IgD-negative memory B cell (primary cell): ENCODE measurements around the gene ELF1. TPM values are rescaled to one million over a fixed set of nuclear protein-coding genes. Genes with fewer than 3 reads are reported as not detected.
"Not testable (repeated sequence)": the region's sequence is repeated elsewhere in the genome, so short reads cannot be mapped to it uniquely, and the experiment has no call there.

Experiments
- H3K27ac Mint-ChIP-seq, 3 donors: one replicate each; pipeline ENCODE4 v1.8.0; 2020 to 2022; ENCODE audit warnings: mild to moderate bottlenecking in 3 of 3, mixed read lengths in 3 of 3, moderate library complexity in 1 of 3
- H3K27me3 Mint-ChIP-seq: one replicate; pipeline ENCODE4 v1.8.0; 2021; ENCODE audit warnings: mixed read lengths
- H3K36me3 Mint-ChIP-seq: one replicate; pipeline ENCODE4 v1.8.0; 2020; ENCODE audit warnings: mild to moderate bottlenecking, mixed read lengths
- H3K4me1 Mint-ChIP-seq, 3 donors: one replicate each; pipeline ENCODE4 v1.8.0; 2020 to 2022; ENCODE audit warnings: mixed read lengths in 3 of 3, mild to moderate bottlenecking in 1 of 3
- H3K4me3 Mint-ChIP-seq, 4 donors: one replicate each; pipeline ENCODE4 v1.8.0; 2020 to 2022; ENCODE audit warnings: mild to moderate bottlenecking in 4 of 4, mixed read lengths in 4 of 4, moderate library complexity in 3 of 4
- H3K9me3 Mint-ChIP-seq, 3 donors: one replicate each; pipeline ENCODE4 v1.8.0; 2020 to 2021; ENCODE audit warnings: mixed read lengths in 3 of 3, mild to moderate bottlenecking in 1 of 3
- polyA plus RNA-seq: library from polyadenylated mRNA; unstranded; fragments of 300-500 nt; fragmentation: Illumina TruSeq; gene quantifications from one replicate; pipeline ENCODE4 v1.2.3, GENCODE V29; 2021

The ELF1 gene
- polyA plus RNA-seq, 1 donor from 2014 or later, result 148 TPM

DNA sequence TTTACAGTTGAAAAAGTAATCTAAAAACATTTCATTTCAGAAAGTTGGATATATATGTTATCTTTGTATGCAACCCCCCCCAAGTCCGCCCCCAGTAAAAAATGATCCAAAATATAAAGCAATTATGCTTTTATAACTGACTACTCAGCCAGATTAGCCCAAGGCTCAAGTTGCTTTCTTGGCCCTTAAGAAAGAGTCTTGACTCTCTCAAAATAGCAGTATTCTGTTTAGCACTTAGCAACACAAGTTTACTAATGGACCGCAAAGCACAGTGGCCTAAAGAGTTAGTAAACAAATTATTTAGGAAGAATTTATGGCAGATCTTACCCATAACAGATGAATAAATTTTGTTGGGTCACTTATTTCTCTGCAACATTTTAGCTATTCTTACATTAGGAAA, 86.9 kb downstream of the ELF1 start:
- Mint-ChIP-seq H3K9me3 (no peaks in the 10 kb centered on the region), H3K27me3 (no peaks in the 10 kb centered on the region), H3K36me3 (peaks cover 2% of the 10 kb centered on the region), H3K27ac (no peak overlapping the region), H3K4me3 (no peak overlapping the region), H3K4me1 (peaks cover 25 to 33% (median 25%) of the 10 kb centered on the region in 3 donors)

DNA sequence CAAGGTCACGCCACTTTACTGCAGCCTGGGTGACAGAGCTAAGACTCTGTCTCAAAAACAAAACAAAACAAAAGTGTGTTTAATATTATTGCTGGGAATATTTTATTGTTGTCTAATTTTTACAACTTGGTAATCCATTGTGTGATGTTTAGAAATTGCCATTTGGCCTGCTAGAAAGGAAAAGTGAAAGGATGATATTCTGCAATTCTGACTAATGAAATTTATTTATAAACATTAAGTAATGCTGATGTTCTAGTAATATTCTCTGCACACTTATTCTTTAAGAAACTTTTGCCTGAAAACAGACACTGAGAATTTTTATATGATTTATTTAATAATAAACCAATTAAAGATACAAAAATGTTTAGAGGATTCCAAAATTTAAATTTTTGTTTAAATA, 87.4 kb downstream of the ELF1 start:
- Mint-ChIP-seq H3K4me1 (peaks cover 25 to 33% (median 25%) of the 10 kb centered on the region in 3 donors), H3K4me3 (no peak overlapping the region), H3K27ac (no peak overlapping the region), H3K9me3 (no peaks in the 10 kb centered on the region), H3K36me3 (peaks cover 2% of the 10 kb centered on the region), H3K27me3 (no peaks in the 10 kb centered on the region)

DNA sequence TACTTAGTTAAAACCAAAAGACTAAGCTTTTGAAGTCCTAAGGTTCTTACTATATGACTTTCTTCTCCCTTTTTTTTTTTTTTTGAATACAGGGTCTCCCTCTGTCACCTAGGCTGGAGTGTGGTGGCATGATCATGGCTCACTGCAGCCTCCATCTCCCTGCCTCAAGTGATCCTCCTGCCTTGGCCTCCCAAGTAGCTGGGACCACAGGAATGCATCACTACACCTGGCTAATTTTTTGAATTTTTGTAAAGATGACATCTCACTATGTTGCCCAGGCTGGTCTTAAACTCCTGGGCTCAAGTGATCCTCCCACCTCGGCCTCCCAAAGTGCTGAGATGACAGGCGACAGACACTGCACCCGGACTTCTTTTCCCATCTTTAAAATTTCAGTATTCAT, 89.2 kb downstream of the ELF1 start:
- not testable (repeated sequence) for H3K4me3 Mint-ChIP-seq, H3K36me3 Mint-ChIP-seq, H3K27me3 Mint-ChIP-seq, H3K9me3 Mint-ChIP-seq
- Mint-ChIP-seq H3K4me1 (peaks cover 20 to 29% (median 25%) of the 10 kb centered on the region in 3 donors), H3K27ac (peak overlapping the region in 1 of 3 donors; percentile 95)

DNA sequence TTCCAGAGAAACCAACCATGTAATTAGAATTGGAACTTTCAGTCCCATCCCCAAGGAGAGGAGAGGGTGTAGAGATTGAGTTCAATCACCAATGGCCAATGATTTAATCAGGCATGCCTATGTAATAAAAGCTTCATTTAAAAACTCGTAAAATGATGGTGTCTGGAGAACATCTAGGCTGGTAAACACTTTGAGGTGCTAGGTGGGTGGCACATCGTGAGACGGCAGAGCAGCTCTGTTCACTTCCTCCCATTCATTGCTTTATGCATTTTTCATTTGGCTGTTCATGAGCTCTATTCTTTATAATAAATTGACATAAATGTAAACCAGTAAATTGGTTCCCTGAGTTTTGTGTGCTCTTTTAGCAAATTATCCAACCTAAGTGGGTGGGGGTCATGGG, 90.1 kb downstream of the ELF1 start:
- H3K27me3 Mint-ChIP-seq, result no peaks in the 10 kb centered on the region
- peaks cover 19 to 26% (median 22%) of the 10 kb centered on the region in 3 donors for H3K4me1 Mint-ChIP-seq
- H3K4me3 Mint-ChIP-seq, result peak overlapping the region in 1 of 4 donors; percentile 30
- peak overlapping the region; percentile 80 to 95 (median 83) for H3K27ac Mint-ChIP-seq
- no peaks in the 10 kb centered on the region for H3K9me3 Mint-ChIP-seq
- H3K36me3 Mint-ChIP-seq, result peaks cover 2% of the 10 kb centered on the region

DNA sequence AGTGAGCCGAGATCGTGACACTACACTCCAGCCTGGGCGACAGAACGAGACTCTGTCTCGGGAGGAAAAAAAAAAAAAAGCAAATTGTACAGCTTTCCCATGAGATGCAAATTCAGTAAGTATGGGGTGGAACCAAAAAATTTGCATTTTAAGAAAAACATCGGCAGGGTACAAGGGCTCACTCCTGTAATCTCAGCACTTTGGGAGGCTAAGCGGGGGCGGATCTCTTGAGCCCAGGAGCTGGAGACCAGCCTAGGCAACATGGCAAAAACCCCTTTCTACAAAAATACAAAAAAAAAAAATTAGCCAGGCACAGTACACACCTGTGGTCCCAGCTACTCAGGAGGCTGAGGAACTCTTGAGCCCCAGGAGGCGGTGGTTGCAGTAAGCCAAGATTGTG, 91.2 kb downstream of the ELF1 start:
- Mint-ChIP-seq H3K36me3 (peaks cover 2% of the 10 kb centered on the region), H3K4me1 (peaks cover 8 to 18% (median 12%) of the 10 kb centered on the region in 3 donors), H3K27me3 (no peaks in the 10 kb centered on the region), H3K4me3 (peak overlapping the region in 3 of 4 donors; percentile 8 to 57 (median 20)), H3K27ac (peak overlapping the region; percentile 67 to 95 (median 80)), H3K9me3 (no peaks in the 10 kb centered on the region)

DNA sequence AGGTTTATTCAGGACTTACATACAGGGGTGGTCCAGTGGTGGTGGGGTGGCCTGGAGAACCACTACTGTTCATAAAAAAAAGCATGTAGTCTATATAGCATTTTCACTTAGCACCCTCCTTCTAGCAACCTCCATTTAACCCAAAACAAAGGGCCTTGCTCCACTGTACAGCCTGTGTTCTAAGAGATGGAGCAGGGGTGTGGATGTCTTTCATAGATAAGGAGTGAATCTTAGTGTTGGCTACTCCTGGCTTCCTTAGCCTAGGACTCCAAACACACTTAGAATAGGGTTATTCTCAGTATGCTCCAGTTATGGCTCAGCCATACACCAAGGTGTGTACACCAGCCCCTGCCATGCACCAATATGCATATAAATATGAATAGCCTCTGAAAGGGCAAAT, 95.2 kb downstream of the ELF1 start:
- H3K4me3 Mint-ChIP-seq, result peak overlapping the region in 1 of 4 donors; percentile 98
- no peaks in the 10 kb centered on the region for H3K27me3 Mint-ChIP-seq
- H3K9me3 Mint-ChIP-seq, result no peaks in the 10 kb centered on the region
- H3K4me1 Mint-ChIP-seq, result peaks cover 16 to 33% (median 25%) of the 10 kb centered on the region in 3 donors
- no peaks in the 10 kb centered on the region for H3K36me3 Mint-ChIP-seq
- peak overlapping the region in 2 of 3 donors; percentile 10 to 35 for H3K27ac Mint-ChIP-seq

DNA sequence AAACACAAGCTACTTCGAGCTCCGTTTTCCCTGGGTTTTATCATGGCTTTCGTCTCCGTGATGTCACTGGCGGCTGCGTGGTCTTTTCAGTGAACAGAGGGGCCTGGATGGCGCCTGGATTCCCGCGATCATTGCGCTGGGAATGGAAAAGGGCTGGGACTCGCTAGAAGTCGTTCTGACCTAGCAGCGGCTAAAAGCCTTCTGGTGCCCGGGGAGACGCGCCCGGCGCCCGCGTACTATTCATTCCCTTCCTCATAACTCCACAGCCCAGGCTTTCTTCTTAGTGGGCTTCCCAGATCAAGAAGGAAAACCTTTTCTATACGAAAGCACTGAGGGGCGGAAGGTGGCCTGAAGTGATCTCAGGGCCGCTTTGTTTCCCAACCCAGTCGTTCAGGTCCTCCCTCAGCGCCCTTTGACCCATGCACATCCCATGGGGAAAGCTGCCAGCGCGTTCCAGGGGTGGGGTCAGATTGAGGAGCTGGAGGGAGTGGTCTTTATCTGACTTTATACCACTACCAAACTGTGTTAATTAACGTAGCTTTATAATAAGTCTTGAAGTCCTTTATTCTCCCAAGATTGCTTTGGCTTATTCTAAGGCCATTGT, 96.6 kb downstream of the ELF1 start:
- Mint-ChIP-seq H3K9me3 (no peaks in the 10 kb centered on the region), H3K4me3 (peak overlapping the region; percentile 44 to 98 (median 74)), H3K4me1 (peaks cover 11 to 22% (median 19%) of the 10 kb centered on the region in 3 donors), H3K27ac (peak overlapping the region in 1 of 3 donors; percentile 82), H3K27me3 (no peaks in the 10 kb centered on the region), H3K36me3 (peaks cover 1% of the 10 kb centered on the region)

DNA sequence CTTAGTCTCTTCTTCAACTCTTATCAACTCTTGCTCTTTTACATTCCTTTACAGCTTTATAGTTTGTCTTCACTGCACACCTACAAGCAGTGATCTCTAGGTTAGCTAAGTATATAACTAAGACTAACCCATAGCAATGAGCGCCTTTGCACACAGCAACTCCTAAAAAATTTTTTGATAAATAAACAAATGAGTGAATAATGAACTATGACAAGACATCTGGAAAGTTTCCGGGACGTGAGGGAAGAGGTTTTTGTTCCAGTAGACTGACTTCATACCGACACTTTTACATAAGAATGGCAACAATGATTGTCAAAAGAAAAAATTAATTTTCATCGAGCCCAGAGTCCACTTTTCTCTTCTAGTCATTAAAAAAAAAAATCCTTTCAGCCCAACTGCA, 98.3 kb downstream of the ELF1 start:
- Mint-ChIP-seq H3K4me1 (peaks cover 23 to 35% (median 24%) of the 10 kb centered on the region in 3 donors), H3K27ac (peak overlapping the region; percentile 82 to 98 (median 97)), H3K36me3 (peaks cover 1% of the 10 kb centered on the region), H3K27me3 (no peaks in the 10 kb centered on the region), H3K9me3 (no peaks in the 10 kb centered on the region), H3K4me3 (peak overlapping the region; percentile 95 to 99 (median 98))

DNA sequence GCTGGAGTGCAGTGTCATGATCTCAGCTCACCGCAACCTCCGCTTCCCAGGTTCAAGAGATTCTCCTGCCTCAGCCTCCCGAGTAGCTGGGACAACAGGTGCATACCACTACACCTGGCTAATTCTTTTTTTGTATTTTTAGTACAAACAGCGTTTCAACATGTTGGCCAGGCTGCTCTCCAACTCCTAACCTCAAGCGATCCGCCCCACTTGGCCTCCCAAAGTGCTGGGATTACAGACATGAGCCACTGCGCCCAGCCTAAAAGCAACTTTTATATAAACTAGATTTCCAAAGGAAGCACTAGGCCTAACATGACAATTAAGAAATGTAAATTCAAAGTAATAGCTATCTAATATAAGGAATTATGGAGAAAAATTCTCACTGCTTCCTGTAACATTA, 99.2 kb downstream of the ELF1 start:
- H3K27ac Mint-ChIP-seq, result peak overlapping the region in 1 of 3 donors; percentile 98

DNA sequence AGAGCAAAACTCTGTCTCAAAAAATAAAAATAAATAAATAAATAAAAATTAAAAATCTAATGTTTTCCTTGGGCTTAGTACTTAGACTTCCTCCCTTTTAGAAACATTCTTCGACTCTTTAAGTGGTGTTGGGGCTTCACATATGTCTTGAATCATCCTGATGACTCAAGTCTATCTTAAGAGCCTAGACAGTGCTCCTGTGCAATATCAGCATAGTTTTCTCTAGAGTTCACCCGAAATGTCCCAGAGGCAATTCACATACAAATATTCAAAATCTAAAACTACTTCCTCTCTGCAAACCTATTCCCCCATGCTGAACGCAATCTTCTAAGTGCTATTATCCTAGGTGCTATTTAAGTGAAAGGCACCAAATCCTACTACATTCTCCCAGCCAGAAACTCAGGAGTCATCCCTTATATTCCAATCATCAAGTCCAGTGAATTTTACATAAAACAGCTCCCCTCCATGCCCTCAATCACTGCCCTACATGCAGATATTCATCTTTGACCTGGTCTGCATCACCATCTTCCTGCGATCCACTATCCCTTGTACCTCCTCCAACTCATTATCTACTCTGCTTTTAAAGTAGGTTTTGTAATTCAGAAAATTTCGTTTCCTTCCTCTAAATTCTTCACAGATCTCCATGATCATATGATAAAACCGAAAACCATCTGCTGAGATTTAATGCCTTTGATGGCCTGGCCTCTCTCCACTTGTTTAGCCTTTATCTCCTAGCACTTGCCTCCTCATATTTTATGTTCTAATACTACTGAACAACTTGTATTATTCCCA, 102.7 kb downstream of the ELF1 start:
- H3K4me1 Mint-ChIP-seq, result peaks cover 17 to 30% (median 27%) of the 10 kb centered on the region in 3 donors
- no peaks in the 10 kb centered on the region for H3K9me3 Mint-ChIP-seq
- peaks cover 5% of the 10 kb centered on the region for H3K36me3 Mint-ChIP-seq
- H3K27ac Mint-ChIP-seq, result peak overlapping the region in 1 of 3 donors; percentile 59
- H3K27me3 Mint-ChIP-seq, result no peaks in the 10 kb centered on the region
- H3K4me3 Mint-ChIP-seq, result peak overlapping the region in 1 of 4 donors; percentile 13

More for the DNA sequence above, 99.2 kb downstream of the ELF1 start:
- H3K9me3 Mint-ChIP-seq, H3K27me3 Mint-ChIP-seq, H3K36me3 Mint-ChIP-seq: not testable (repeated sequence)
- H3K4me3 Mint-ChIP-seq, result peak overlapping the region in 2 of 4 donors; percentile 98 to 99
- H3K4me1 Mint-ChIP-seq, result peaks cover 22 to 35% (median 25%) of the 10 kb centered on the region in 3 donors

DNA sequence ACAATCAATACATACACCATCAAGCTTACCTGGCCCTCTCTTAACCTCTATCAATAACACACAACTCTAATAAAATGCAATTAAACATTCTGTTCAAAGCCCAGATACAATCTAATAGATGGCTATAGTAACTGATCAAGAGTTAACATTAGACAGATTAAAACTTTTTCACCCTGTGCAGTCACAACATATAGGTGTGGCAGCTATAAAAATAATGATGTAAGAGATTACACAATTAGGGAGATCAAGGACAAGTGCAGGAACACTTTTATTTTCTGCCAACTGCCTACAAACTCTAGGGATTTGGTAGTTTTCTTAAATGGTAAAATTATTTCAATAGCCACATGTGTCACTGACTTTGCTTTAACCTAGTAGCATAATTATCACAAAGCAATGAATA, 104.3 kb downstream of the ELF1 start:
- not testable (repeated sequence) for H3K27me3 Mint-ChIP-seq, H3K36me3 Mint-ChIP-seq, H3K4me3 Mint-ChIP-seq, H3K9me3 Mint-ChIP-seq
- peak overlapping the region in 1 of 3 donors; percentile 59 for H3K27ac Mint-ChIP-seq
- peaks cover 7 to 19% (median 16%) of the 10 kb centered on the region in 3 donors for H3K4me1 Mint-ChIP-seq

DNA sequence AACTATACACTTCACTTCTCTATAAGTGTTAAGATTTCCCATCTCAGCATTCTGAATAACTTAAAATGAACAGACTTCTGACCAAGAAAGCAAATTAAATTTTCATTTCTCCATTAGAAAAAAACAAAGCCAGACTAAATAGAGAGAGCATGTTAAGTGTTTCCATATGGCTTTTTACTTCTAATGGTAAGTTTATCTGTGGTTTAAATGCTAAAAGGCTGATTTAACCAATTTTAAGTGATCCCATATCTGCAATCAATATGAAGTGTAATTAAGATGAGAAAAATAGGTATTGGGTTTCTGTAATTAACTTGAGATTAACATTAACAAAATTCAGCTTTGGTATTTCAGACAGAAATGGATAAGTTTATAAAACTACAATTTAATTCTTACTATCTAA, 107.8 kb downstream of the ELF1 start:
- Mint-ChIP-seq H3K9me3 (no peaks in the 10 kb centered on the region), H3K36me3 (peaks cover 3% of the 10 kb centered on the region), H3K27ac (no peak overlapping the region), H3K4me1 (peaks cover 2 to 7% (median 4%) of the 10 kb centered on the region in 3 donors), H3K4me3 (no peak overlapping the region), H3K27me3 (no peaks in the 10 kb centered on the region)

DNA sequence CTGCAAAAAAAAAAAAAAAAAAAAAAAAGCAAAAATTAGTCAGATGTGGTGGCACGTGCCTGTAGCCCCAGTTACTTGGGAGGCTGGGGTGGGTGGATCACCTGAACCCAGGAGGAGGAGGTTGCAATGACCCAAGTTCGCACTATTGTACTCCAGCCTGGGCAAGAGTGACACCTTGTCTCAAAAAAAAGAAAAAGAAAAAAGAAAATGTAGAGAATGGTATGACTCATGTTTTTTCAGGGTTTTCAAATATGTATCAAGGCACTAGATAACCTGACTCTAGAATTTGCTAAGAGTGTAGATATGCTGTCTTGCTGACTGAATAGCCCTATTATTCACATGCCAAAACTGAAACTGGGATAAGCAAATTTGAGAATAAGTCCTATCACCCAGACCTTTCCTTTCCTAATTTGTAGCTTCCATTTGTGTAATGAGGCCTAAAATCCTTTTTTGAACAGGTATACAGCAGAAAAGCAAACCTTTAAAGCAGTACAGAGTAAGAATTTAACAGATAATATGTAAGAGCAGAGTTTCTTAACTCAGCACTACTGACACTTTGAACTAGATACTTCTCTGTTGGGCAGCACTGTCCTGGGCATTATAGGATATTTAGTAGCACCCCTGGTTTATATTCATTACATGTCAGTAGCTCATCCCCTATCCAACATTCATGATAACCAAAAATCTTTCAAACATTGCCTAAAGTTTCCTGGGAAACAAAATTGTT, 108.6 kb downstream of the ELF1 start:
- Mint-ChIP-seq H3K27ac (peak overlapping the region in 1 of 3 donors; percentile 27), H3K4me1 (peaks cover 0 to 5% (median 1%) of the 10 kb centered on the region in 3 donors), H3K36me3 (peaks cover 3% of the 10 kb centered on the region)

DNA sequence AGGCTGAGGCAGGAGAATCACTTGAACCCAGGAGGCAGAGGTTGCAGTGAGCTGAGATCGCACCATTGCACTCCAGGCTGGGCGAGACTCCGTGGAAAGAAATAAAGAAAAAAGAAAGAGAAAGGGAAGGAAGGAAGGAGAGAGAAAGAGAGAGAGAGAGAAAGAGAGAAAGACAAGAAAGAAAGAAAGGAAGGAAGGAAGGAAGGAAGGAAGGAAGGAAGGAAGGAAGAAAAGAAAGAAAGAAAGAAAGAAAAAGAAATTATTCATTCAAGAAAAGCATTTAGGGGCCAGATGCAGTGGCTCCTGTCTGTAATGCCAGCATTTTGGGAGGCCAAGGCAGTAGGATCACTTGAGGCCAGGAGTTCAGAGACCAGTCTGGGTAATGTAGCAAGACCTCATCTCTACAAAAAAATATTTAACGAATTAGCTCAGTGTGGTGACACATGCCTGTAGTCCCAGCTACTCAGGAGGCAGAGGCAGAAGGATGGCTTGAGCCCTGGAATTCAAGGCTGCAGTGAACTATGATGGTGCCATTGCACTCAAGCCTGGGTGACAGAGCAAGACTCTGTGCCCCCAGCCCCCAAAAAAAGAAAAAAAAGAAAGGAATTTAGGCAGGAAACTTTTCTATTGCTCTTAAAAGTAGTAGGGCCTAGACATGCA, 109.4 kb downstream of the ELF1 start:
- not testable (repeated sequence) for H3K27ac Mint-ChIP-seq, H3K9me3 Mint-ChIP-seq, H3K4me3 Mint-ChIP-seq, H3K36me3 Mint-ChIP-seq, H3K4me1 Mint-ChIP-seq, H3K27me3 Mint-ChIP-seq

More for the DNA sequence above, 108.6 kb downstream of the ELF1 start:
- H3K27me3 Mint-ChIP-seq, result no peaks in the 10 kb centered on the region
- H3K4me3 Mint-ChIP-seq, result no peak overlapping the region
- H3K9me3 Mint-ChIP-seq, result no peaks in the 10 kb centered on the region
